Activated T-helper 2 cell treated with anti-CD3 and anti-CD28 coated beads, Interferon-gamma antibody, Interleukin-2, Interleukin-4, amounts not matched to agents 10 μg/mL and 5 μg/mL and 100 μg/mL, durations not matched to agents 14 hours and 24 hours and 36 hours (primary cell): Measurements from ENCODE around the gene SNX1. TPM values are rescaled to one million over a fixed set of nuclear protein-coding genes. Genes with fewer than 3 reads are reported as not detected.
"Not testable (repeated sequence)": the region's sequence is repeated elsewhere in the genome, so short reads cannot be mapped to it uniquely, and the experiment has no call there.

Experiments
- DNase-seq: peaks from one replicate; pipeline ENCODE4 v3.0.0; 2021; ENCODE audit warnings: low spot score
- H3K27ac Mint-ChIP-seq: one replicate; pipeline ENCODE4 v1.8.0; 2021; ENCODE audit warnings: mixed read lengths
- H3K27me3 Mint-ChIP-seq: one replicate; pipeline ENCODE4 v1.8.0; 2021; ENCODE audit warnings: low read depth, mixed read lengths
- H3K36me3 Mint-ChIP-seq: one replicate; pipeline ENCODE4 v1.8.0; 2021; ENCODE audit warnings: low read depth, mixed read lengths
- H3K4me1 Mint-ChIP-seq: one replicate; pipeline ENCODE4 v1.8.0; 2021; ENCODE audit warnings: low read depth, mixed read lengths
- H3K4me3 Mint-ChIP-seq: one replicate; pipeline ENCODE4 v1.8.0; 2021; ENCODE audit warnings: low read depth, mild to moderate bottlenecking, moderate library complexity, mixed read lengths
- H3K9me3 Mint-ChIP-seq: one replicate; pipeline ENCODE4 v1.8.0; 2021; ENCODE audit warnings: mixed read lengths
- intact Hi-C: fragments of 100-400 bp; cut with micrococcal nuclease; formaldehyde crosslinking; loops from one replicate; pipeline ENCODE4 v1.15.1; 2023
- total RNA-seq: library from RNA; stranded (reverse); gene quantifications from 2 replicates; pipeline ENCODE4 v1.2.3, GENCODE V29; 2022

SNX1 gene, protein sequence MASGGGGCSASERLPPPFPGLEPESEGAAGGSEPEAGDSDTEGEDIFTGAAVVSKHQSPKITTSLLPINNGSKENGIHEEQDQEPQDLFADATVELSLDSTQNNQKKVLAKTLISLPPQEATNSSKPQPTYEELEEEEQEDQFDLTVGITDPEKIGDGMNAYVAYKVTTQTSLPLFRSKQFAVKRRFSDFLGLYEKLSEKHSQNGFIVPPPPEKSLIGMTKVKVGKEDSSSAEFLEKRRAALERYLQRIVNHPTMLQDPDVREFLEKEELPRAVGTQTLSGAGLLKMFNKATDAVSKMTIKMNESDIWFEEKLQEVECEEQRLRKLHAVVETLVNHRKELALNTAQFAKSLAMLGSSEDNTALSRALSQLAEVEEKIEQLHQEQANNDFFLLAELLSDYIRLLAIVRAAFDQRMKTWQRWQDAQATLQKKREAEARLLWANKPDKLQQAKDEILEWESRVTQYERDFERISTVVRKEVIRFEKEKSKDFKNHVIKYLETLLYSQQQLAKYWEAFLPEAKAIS
- total RNA-seq: 116 and 117 TPM in 2 replicates

- peak; percentile 93 for DNase-seq
- intact Hi-C loops: loop anchor here (2.0 to 10.0 kb wide), 3 partner anchors 57 to 289 kb away; partner anchors contain the start of genes CSNK1G1, PCLAF and TRIP4
- Mint-ChIP-seq H3K4me1 (peaks cover 40% of the 10 kb centered on the region), H3K27ac (peak within 1 kb of the TSS; percentile 92), H3K9me3 (no peaks in the 10 kb centered on the region), H3K36me3 (peaks cover 21% of the 10 kb centered on the region), H3K4me3 (peak within 1 kb of the TSS; percentile 94), H3K27me3 (no peaks in the 10 kb centered on the region)
Observed at GRCh38 chr15:64095795-64096667, at the start of gene SNX1. TSS of gene SNX1 (plus strand) at chr15:64095982. CDS start at chr15:64096014, 32 bp downstream.

DNA sequence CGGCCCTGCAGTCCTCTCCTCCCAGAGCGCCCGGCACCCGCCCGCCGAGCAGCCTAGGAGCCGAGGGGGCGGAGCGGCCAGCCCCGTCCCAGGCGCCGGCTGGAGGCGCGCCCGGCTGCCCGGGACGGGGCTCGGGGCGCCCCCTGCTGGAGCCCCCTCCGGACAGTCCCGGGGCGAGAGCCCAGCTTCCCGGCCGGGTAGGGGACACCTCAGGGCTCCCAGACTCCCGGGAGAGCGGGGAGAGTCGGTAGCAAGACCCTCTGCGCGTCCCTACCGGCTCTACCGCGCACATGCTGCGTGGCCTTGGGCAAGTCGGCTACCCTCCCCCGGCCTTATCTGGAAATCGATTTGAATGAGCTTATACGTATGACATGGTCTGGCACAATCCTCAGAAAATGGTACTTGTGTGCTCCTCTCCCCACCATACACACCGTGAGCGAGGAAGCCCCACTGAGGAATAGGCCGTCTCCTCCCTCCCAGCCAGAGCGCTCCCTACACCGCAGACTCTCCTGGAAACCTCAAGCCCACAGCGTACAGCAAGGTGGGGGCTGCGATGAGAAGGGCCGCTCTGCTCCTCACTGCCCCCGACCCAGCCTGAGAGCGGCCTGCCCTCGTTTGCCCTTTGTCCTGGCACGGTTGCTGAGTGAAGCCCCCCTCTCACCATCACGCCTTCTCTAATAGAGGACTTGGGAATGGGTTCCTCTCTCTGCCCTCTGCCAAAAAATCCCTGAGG is 49.2 kb upstream of the SNX1 start, which contains the start of gene DAPK2:
DAPK2 (minus strand) TSS at position 65 of the 733 bp plus-strand sequence. CDS start 6,224 bp downstream, outside the sequence.
- intact Hi-C loops: loop anchor here (1.0 to 10.0 kb wide), 4 partner anchors 36 to 294 kb away; no protein-coding TSS in a partner anchor
- no peaks in the 10 kb centered on the region for H3K9me3 Mint-ChIP-seq
- DNase-seq: peak; percentile 58
- peak within 1 kb of the TSS; percentile 68 for H3K4me3 Mint-ChIP-seq
- peaks cover 13% of the 10 kb centered on the region for H3K4me1 Mint-ChIP-seq
- peaks cover 28% of the 10 kb centered on the region for H3K27me3 Mint-ChIP-seq
- H3K36me3 Mint-ChIP-seq: no peaks in the 10 kb centered on the region
- no peak within 1 kb of the TSS for H3K27ac Mint-ChIP-seq

DNA sequence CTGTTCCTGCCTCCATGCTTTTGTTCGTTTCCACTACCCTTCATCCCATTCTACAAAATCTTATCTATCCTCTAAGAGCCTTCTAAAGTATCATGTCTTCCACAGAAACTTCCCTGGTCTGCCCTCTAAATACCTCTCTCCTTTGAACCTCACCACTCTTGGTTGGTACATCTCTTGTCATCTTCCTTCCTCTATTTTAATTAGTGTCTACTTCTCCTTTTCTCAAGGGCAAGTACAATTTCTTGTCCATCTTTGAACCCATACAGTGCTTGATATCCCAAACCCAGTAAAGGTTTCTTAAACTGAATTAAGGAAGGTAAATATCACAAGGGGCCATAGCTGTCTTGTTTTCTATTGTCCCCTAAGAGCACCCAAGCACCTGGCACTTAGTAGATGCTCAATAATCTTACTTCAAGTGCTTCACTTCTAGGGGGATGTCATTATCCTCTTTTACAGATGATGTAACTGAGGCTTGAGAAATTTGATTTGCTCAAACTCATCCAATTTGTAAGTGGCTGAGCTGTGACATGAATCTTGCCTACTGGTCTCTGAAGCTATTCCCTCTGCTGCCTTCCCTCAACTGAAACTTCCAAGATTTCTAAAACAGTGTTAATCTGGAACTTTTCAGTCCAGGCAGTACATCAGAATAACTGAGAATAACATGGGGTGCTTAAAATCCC is 46.9 kb upstream of the SNX1 start:
- H3K27me3 Mint-ChIP-seq: peaks cover 17% of the 10 kb centered on the region

DNA sequence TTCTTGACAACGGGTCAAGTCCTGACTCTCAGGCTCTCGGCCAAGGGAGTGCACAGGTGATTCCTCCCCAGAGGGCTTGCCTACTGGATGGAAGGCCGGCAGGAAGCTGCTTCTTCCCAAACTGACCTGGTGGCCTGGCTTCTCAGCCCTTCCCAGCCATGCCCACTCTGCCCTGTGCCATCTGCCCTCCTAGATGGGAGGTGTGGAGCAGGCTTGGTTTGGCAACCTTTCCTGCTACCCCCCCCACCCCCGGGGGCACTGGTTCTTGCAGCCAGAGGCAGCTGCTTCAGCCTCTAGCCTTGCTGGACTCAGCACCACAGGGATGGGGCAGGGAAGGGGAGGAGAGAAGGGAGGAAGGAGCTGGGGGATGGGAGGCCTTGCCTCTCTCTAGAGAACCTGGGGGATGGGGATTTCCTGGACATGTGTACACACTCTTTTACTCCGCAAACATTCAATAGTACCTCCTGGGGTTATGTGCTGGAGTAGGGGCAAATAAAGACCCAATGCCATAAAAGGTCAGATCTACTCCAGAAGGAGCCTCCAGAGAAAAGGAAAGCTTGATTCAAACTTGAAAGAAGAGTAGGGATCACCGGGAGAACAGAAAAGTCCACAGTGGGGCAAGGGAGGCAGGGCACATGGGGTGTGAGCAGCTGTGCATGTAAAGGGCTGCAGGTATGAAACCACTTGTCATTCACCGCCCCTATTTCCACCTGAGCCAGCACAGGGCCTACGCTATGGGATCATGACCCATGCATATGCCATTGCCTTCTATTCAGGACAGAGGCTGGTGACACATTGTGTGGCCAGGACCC is 45.3 kb upstream of the SNX1 start:
- DNase-seq: no peak
- intact Hi-C loops: no loop called here
- peak overlapping the region; percentile 34 for H3K27ac Mint-ChIP-seq
- H3K4me1 Mint-ChIP-seq: peaks cover 10% of the 10 kb centered on the region
- H3K27me3 Mint-ChIP-seq: peaks cover 9% of the 10 kb centered on the region
- H3K4me3 Mint-ChIP-seq: no peak overlapping the region
- H3K9me3 Mint-ChIP-seq: no peaks in the 10 kb centered on the region
- no peaks in the 10 kb centered on the region for H3K36me3 Mint-ChIP-seq

More for the DNA sequence above, 46.9 kb upstream of the SNX1 start:
- no peaks in the 10 kb centered on the region for H3K9me3 Mint-ChIP-seq
- H3K4me3 Mint-ChIP-seq: no peak overlapping the region
- H3K36me3 Mint-ChIP-seq: no peaks in the 10 kb centered on the region
- peaks cover 14% of the 10 kb centered on the region for H3K4me1 Mint-ChIP-seq
- no peak for DNase-seq
- intact Hi-C loops: loop anchor here (5.0 to 10.0 kb wide), 3 partner anchors 104 to 297 kb away; no protein-coding TSS in a partner anchor
- H3K27ac Mint-ChIP-seq: no peak overlapping the region

DNA sequence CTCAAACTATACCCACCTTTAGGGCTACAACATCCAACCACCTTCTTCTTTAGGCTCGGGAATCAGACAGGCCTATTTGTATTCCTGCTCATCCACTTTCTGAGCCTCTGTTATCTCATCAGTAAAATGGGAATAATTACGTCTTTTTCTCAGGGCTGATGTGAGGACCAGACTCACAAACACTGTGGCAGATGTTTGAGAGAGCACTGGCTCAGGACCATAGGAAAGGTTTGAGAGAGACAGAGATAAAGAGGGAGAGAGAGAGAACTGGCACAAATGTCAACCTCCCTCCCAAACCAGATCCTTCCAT is 44.7 kb upstream of the SNX1 start:
- Mint-ChIP-seq H3K9me3 (no peaks in the 10 kb centered on the region), H3K36me3 (no peaks in the 10 kb centered on the region), H3K4me1 (peaks cover 10% of the 10 kb centered on the region), H3K4me3 (no peak overlapping the region), H3K27me3 (peaks cover 11% of the 10 kb centered on the region), H3K27ac (no peak overlapping the region)
- no peak for DNase-seq
- intact Hi-C loops: no loop called here

GRCh38 chr15:64051407-64052259 is 44.1 kb upstream of the SNX1 start:
- Mint-ChIP-seq H3K36me3 (no peaks in the 10 kb centered on the region), H3K27ac (no peak overlapping the region), H3K27me3 (peaks cover 13% of the 10 kb centered on the region), H3K4me3 (no peak overlapping the region), H3K9me3 (no peaks in the 10 kb centered on the region), H3K4me1 (peaks cover 8% of the 10 kb centered on the region)
- no peak for DNase-seq
- intact Hi-C loops: no loop called here

GRCh38 chr15:64052925-64053491 is 42.8 kb upstream of the SNX1 start:
- intact Hi-C loops: no loop called here
- H3K27me3 Mint-ChIP-seq: peaks cover 8% of the 10 kb centered on the region
- H3K36me3 Mint-ChIP-seq: no peaks in the 10 kb centered on the region
- H3K27ac Mint-ChIP-seq: no peak overlapping the region
- H3K9me3 Mint-ChIP-seq: no peaks in the 10 kb centered on the region
- no peak for DNase-seq
- peaks cover 5% of the 10 kb centered on the region for H3K4me1 Mint-ChIP-seq
- no peak overlapping the region for H3K4me3 Mint-ChIP-seq

- H3K4me1 Mint-ChIP-seq, DNase-seq, H3K36me3 Mint-ChIP-seq, intact Hi-C loops, H3K4me3 Mint-ChIP-seq, H3K27ac Mint-ChIP-seq, H3K9me3 Mint-ChIP-seq, H3K27me3 Mint-ChIP-seq: not testable (repeated sequence)
Observed at GRCh38 chr15:64053674-64054073, 42.1 kb upstream of the SNX1 start.

- DNase-seq: no peak
- intact Hi-C loops: no loop called here
- H3K9me3 Mint-ChIP-seq: no peaks in the 10 kb centered on the region
Observed at GRCh38 chr15:64058279-64058678, 37.5 kb upstream of the SNX1 start.

GRCh38 chr15:64059104-64059503 is 36.7 kb upstream of the SNX1 start:
- H3K36me3 Mint-ChIP-seq, H3K27ac Mint-ChIP-seq, H3K4me1 Mint-ChIP-seq, H3K4me3 Mint-ChIP-seq, H3K27me3 Mint-ChIP-seq, H3K9me3 Mint-ChIP-seq, DNase-seq, intact Hi-C loops: not testable (repeated sequence)

More at GRCh38 chr15:64058279-64058678, 37.5 kb upstream of the SNX1 start:
- H3K27ac Mint-ChIP-seq: no peak overlapping the region
- peaks cover 4% of the 10 kb centered on the region for H3K27me3 Mint-ChIP-seq
- no peaks in the 10 kb centered on the region for H3K36me3 Mint-ChIP-seq
- H3K4me3 Mint-ChIP-seq: no peak overlapping the region
- H3K4me1 Mint-ChIP-seq: no peaks in the 10 kb centered on the region
